Measurements from ENCODE around the gene AUH.
"Not testable (repeated sequence)": the region's sequence is repeated elsewhere in the genome, so short reads cannot be mapped to it uniquely, and the experiment has no call there.

- not testable (repeated sequence) for TF ChIP-seq CTCF (IDR thresholded peaks at IDR 0.05 in 4 of 5, conservative IDR thresholded peaks at IDR 0.05 in 1 of 5); POLR2A (IDR thresholded peaks at IDR 0.05)
Observed at GRCh38 chr9:91378054-91378453, 16.3 kb upstream of the AUH start.
